Ectodermal cell (in vitro differentiated cells): ENCODE results near the gene DRICH1.
"Not testable (repeated sequence)": the region's sequence is repeated elsewhere in the genome, so short reads cannot be mapped to it uniquely, and the experiment has no call there.

Experiments used
- H3K27ac ChIP-seq: 2 replicates; pipeline ENCODE4 v1.7.0; 2013; ENCODE audit warnings: mild to moderate bottlenecking, low read depth, low read length; ENCODE audit not compliant: insufficient read depth, poor library complexity, severe bottlenecking
- H3K27me3 ChIP-seq: 2 replicates; pipeline ENCODE4 v1.7.0; 2013; ENCODE audit warnings: mild to moderate bottlenecking, low read length; ENCODE audit not compliant: insufficient read depth, control insufficient read depth, poor library complexity, severe bottlenecking
- H3K36me3 ChIP-seq: one replicate; pipeline ENCODE4 v1.7.0; 2013; ENCODE audit warnings: low read length; ENCODE audit not compliant: control insufficient read depth, insufficient read depth
- H3K4me1 ChIP-seq: one replicate; pipeline ENCODE4 v1.7.0; 2013; ENCODE audit warnings: low read length; ENCODE audit not compliant: control insufficient read depth, insufficient read depth
- H3K4me3 ChIP-seq: 2 replicates; pipeline ENCODE4 v1.7.0; 2013; ENCODE audit warnings: low read depth, low read length, control low read depth; ENCODE audit not compliant: insufficient read depth
- H3K9me3 ChIP-seq: 2 replicates; pipeline ENCODE4 v1.7.0; 2013; ENCODE audit warnings: mild to moderate bottlenecking, low read length, moderate library complexity; ENCODE audit not compliant: control insufficient read depth
- WGBS, 2 experiments: methylation state at CpG; one replicate each; pipeline ENCODE4 v1.1.7; 2013; ENCODE audit warnings: missing lambda C conversion rate in 2 of 2; 5-methylcytosine and 5-hydroxymethylcytosine counted together

DRICH1 gene

DNA sequence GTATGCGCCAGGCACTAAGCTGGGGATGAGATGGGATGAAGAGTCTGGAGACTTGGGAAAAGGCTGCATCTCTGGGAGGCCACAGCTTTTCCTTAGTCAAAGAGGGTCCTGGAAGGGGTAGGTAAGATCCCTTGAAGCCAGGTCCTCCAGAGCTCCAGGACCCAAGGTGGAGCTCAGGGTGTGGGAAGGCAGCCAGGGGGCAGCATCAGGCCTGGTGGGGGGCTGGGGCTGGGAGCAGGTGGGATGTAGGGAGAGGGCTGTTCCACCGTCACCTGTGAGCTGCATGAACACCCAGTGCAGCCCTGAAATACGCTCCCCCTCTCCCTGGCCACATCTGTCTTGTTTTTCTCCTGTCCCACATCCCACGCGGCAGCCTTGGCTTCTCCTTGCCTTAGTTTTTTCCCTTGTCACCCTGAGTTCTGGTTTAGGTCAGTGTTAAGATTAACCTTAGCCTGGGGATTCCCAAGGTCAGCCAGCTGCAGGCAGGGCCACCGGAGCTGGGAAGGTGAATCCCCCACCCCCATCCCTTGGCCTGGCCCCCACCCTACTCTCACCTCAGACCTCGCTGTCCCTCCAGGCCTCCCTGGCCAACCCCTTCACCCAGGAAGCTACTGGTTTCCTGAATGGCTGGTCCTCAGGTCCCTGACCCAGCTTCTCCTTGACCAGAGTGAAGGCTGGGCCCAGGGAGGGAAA, 34.4 kb downstream of the DRICH1 start:
- not testable (repeated sequence) for H3K4me1 ChIP-seq, H3K27me3 ChIP-seq, H3K27ac ChIP-seq, H3K36me3 ChIP-seq, H3K4me3 ChIP-seq, H3K9me3 ChIP-seq
- whole genome bisulfite sequencing, 2 experiments, result 69 to 82% methylated on average over 2 to 3 of the region's 7 CpGs

- not testable (repeated sequence) for H3K4me3 ChIP-seq, H3K27me3 ChIP-seq, H3K9me3 ChIP-seq, H3K4me1 ChIP-seq, H3K36me3 ChIP-seq, H3K27ac ChIP-seq
- WGBS, 2 experiments, result 71 to 74% methylated on average over 6 of the region's 6 CpGs
Measured at GRCh38 chr22:23595904-23596303, 36.2 kb downstream of the DRICH1 start.

DNA sequence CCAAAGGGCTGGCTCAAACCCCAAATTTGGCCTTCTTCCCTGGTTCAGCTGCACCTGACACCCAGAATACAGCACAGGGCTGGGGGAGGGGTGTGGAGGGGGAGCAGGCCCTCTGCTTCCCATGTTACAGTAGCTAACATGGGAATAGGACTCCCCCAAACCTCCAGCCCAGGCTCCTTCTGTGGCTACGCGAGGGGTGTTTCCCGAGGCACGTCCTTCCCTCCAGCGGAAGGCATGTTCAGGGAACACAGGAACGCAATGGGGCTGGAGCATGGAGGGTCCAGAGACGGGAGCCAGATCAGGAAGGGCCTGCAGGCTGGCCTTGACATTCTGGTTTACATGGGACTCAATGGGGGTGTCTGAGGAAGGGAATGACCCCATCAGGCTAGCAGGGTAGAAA, 40.3 kb downstream of the DRICH1 start:
- no peak overlapping the region for H3K4me3 ChIP-seq
- H3K4me1 ChIP-seq, result no peaks in the 10 kb centered on the region
- WGBS, 2 experiments, result 81 to 82% methylated on average over 7 of the region's 7 CpGs
- no peaks in the 10 kb centered on the region for H3K27me3 ChIP-seq
- no peak overlapping the region for H3K27ac ChIP-seq
- no peaks in the 10 kb centered on the region for H3K9me3 ChIP-seq
- no peaks in the 10 kb centered on the region for H3K36me3 ChIP-seq

GRCh38 chr22:23591201-23591791, 40.8 kb downstream of the DRICH1 start:
- Histone ChIP-seq H3K4me1 (no peaks in the 10 kb centered on the region), H3K27ac (no peak overlapping the region), H3K9me3 (no peaks in the 10 kb centered on the region), H3K36me3 (no peaks in the 10 kb centered on the region), H3K27me3 (no peaks in the 10 kb centered on the region), H3K4me3 (no peak overlapping the region)
- WGBS, 2 experiments, result 51 to 57% methylated on average over 11 of the region's 11 CpGs

DNA sequence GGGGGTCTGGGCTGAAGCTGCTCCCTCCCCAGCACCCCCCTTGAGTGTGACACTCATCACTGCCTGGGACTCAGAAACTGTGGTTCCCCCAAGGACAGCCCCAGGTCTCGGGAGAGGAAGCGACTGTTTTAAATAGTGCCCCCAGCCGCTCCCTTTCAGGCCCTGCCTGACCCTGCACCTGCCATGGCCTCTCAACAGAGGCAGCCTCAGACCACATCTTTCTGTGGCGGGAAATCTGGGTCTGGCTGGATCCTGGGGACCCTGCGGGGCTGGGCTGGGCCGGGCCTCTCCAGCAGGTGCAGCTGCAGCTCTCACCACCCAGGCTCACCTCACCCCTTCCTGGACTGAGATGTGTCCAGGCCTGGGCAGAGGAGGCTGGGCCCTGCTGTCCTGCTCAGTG, 48.3 kb downstream of the DRICH1 start:
- Histone ChIP-seq H3K36me3 (no peaks in the 10 kb centered on the region), H3K9me3 (no peaks in the 10 kb centered on the region), H3K4me1 (no peaks in the 10 kb centered on the region), H3K27ac (no peak overlapping the region), H3K27me3 (no peaks in the 10 kb centered on the region), H3K4me3 (no peak overlapping the region)
- WGBS, 2 experiments, result 78 to 81% methylated on average over 6 of the region's 6 CpGs

GRCh38 chr22:23583153-23583552, 49.0 kb downstream of the DRICH1 start:
- H3K4me1 ChIP-seq, result no peaks in the 10 kb centered on the region
- 86 to 90% methylated on average over 7 of the region's 7 CpGs for WGBS, 2 experiments

DNA sequence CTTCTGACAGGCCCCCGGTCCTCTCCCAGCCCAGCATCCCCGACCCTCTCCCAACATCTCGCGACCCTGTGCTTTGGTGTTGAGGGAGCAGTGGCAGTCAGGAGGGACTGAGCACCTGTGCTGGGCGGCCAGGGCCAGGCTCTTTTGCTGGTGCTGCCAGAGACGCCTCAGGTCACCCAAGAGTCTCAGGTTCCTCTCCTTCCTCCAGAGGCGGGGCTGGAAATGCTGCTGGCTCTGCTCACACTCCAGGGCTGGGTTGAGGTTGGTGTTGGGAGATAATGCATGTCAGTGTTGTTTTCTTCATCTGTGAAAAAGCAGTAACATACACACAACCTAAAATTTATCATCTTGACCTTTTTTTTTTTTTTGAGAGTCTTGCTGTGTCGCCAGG, 50.9 kb downstream of the DRICH1 start:
- Histone ChIP-seq H3K9me3 (no peaks in the 10 kb centered on the region), H3K4me1 (no peaks in the 10 kb centered on the region), H3K27ac (no peak overlapping the region), H3K4me3 (no peak overlapping the region), H3K36me3 (no peaks in the 10 kb centered on the region), H3K27me3 (no peaks in the 10 kb centered on the region)
- WGBS, 2 experiments, result 88 to 89% methylated on average over 7 of the region's 8 CpGs

More at GRCh38 chr22:23583153-23583552, 49.0 kb downstream of the DRICH1 start:
- Histone ChIP-seq H3K4me3 (no peak overlapping the region), H3K27me3 (no peaks in the 10 kb centered on the region), H3K9me3 (no peaks in the 10 kb centered on the region), H3K27ac (no peak overlapping the region), H3K36me3 (no peaks in the 10 kb centered on the region)

- Histone ChIP-seq H3K9me3 (no peaks in the 10 kb centered on the region), H3K27me3 (no peaks in the 10 kb centered on the region), H3K4me1 (no peaks in the 10 kb centered on the region), H3K27ac (no peak overlapping the region), H3K36me3 (no peaks in the 10 kb centered on the region), H3K4me3 (no peak overlapping the region)
- WGBS, 2 experiments, result 90 to 91% methylated on average over 11 of the region's 11 CpGs
Measured at GRCh38 chr22:23580576-23581259, 51.4 kb downstream of the DRICH1 start.

DNA sequence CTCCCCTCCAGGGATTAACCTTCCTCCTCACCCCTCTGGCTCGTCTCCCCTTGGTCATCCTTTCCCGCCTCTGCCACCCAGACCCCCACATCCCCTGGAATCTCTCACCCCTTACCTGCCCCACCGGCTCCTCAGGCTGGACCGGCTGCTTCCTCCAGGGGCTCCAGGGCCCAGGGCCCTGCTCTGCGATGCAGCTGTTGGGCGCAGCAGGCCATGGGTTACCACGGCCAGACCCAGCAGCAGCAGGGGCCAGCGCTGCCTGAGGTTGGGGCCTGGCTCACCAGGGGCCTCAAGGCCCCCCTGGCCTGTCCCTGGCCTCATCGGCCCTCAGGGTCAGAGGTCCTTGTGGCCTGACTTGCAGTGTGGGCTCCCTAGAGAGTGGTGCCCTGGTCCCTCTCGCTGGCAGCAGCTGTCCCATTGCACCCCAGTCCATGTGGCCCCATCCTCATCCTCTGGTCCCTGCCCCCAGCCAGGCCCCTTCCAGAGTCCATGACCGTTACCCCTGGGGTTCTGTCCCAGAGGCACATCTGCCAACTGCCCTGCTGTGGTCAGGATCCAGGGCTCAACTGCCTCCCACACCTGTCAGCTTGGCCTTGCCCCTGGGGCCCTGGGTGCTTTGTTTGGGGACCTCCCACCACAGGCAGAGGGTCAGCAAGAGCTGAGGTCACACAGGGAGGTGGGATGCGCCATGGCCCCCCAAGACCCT, 52.1 kb downstream of the DRICH1 start, which contains the start of gene IGLL1:
Gene IGLL1 (minus strand): TSS at position 421 of the 706 bp plus-strand sequence. CDS start 100 bp downstream, at position 321.
- H3K27me3 ChIP-seq, result no peaks in the 10 kb centered on the region
- WGBS, 2 experiments, result 92 to 93% methylated on average over 12 of the region's 12 CpGs
- H3K36me3 ChIP-seq, result no peaks in the 10 kb centered on the region
- H3K27ac ChIP-seq, result no peak within 1 kb of the TSS
- no peak within 1 kb of the TSS for H3K4me3 ChIP-seq
- no peaks in the 10 kb centered on the region for H3K4me1 ChIP-seq
- no peaks in the 10 kb centered on the region for H3K9me3 ChIP-seq

DNA sequence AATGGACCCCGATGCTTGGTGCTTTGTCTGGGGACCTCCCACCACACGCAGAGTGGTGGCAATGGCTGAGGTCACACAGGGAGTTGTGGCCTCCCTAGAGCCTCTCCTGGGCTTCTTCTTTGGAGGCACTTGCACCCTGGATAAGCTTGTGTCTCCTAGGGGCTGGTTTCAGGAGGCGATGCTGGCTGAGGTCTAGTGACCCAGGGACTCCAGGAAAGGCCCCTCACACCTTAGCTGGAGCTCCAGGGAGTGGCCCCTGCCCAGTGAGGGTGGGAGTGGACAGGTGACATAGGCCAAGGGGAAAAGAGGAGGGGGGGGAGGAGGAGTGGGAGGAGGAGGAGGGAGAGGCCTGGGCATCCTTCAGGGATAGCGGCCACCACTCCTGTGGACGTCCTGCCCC, 52.8 kb downstream of the DRICH1 start:
- 94 to 95% methylated on average over 5 of the region's 5 CpGs for WGBS, 2 experiments
- H3K4me1 ChIP-seq, result no peaks in the 10 kb centered on the region
- H3K4me3 ChIP-seq, result no peak overlapping the region
- no peaks in the 10 kb centered on the region for H3K36me3 ChIP-seq
- no peaks in the 10 kb centered on the region for H3K27me3 ChIP-seq
- no peak overlapping the region for H3K27ac ChIP-seq
- H3K9me3 ChIP-seq, result no peaks in the 10 kb centered on the region
